Esophagus muscularis mucosa (tissue), 4 donors: Measurements from ENCODE around the gene TTC7B. TPM values are rescaled to one million over a fixed set of nuclear protein-coding genes. Genes with fewer than 3 reads are reported as not detected.

Source experiments
- DNase-seq: peaks from one replicate; pipeline ENCODE4 v3.0.0-alpha.2; 2017; ENCODE audit errors: extremely low spot score
- H3K27ac ChIP-seq, 4 donors: fragments of 200-600 bp; sonication (generic); replicated peaks in 1 of 4; 1 replicate in 3 of 4; 2 replicates in 1 of 4; pipeline ENCODE4 v1.5.1; 2016 to 2019; ENCODE audit warnings: mild to moderate bottlenecking in 1 of 4
- H3K27me3 ChIP-seq, 4 donors: fragments of 200-600 bp; sonication (generic); one replicate each; pipeline versions ENCODE4 v1.5.1 to v1.6.0; 2016 to 2019
- H3K36me3 ChIP-seq, 4 donors: fragments of 200-600 bp; sonication (generic); one replicate each; pipeline ENCODE4 v1.5.1; 2016 to 2019
- H3K4me1 ChIP-seq, 4 donors: fragments of 200-600 bp; sonication (generic); one replicate each; pipeline ENCODE4 v1.5.1; 2016 to 2019
- H3K4me3 ChIP-seq, 4 donors: fragments of 200-600 bp; sonication (generic); 1 replicate in 2 of 4; 2 replicates in 2 of 4; pipeline ENCODE4 v1.5.1; 2016 to 2019; ENCODE audit warnings: mild to moderate bottlenecking in 4 of 4, moderate library complexity in 1 of 4
- H3K9me3 ChIP-seq, 4 donors: fragments of 200-600 bp; sonication (generic); 1 replicate in 3 of 4; 2 replicates in 1 of 4; pipeline ENCODE4 v1.5.1; 2016 to 2019
- CTCF ChIP-seq, 3 experiments: fragments of 200-600 bp in 2 of 3; fragments of 450-650 bp in 1 of 3; sonication (generic) in 2 of 3; IDR thresholded peaks; one replicate each; pipeline ENCODE4 v1.5.1; 2017 to 2019; ENCODE audit warnings: antibody characterized with exemption in 3 of 3, mild to moderate bottlenecking in 2 of 3, moderate library complexity in 1 of 3
- EP300 ChIP-seq: sonication (generic); formaldehyde crosslinking; IDR thresholded peaks from one replicate; pipeline ENCODE4 v1.6.1; 2017; ENCODE audit warnings: antibody characterized with exemption
- POLR2A ChIP-seq: fragments of 450-650 bp; IDR thresholded peaks from one replicate; pipeline ENCODE4 v1.6.1; 2017; ENCODE audit warnings: antibody characterized with exemption, moderate library complexity, mild to moderate bottlenecking, low read depth
- POLR2AphosphoS5 ChIP-seq, 2 donors: sonication (generic); formaldehyde crosslinking; IDR thresholded peaks; one replicate each; pipeline ENCODE4 v1.6.1; 2017; ENCODE audit warnings: antibody characterized with exemption in 2 of 2
- WGBS: methylation state at CpG from one replicate; pipeline ENCODE4 v1.1.5; 2018; 5-methylcytosine and 5-hydroxymethylcytosine counted together
- intact Hi-C: fragments of 100-400 bp; cut with DNase I; formaldehyde crosslinking; loops from one replicate; pipeline ENCODE4 v1.15.1; 2023
- total RNA-seq, 4 donors: library from RNA; depleted of rRNA; stranded (reverse); fragments of >200 nt; gene quantifications; one replicate each; pipeline versions ENCODE4 v1.1.0 to v1.2.1, GENCODE V29; 2016

The TTC7B gene
- total RNA-seq, 4 donors from 2014 or later = 54.4 to 148 (median 113) TPM

DNA sequence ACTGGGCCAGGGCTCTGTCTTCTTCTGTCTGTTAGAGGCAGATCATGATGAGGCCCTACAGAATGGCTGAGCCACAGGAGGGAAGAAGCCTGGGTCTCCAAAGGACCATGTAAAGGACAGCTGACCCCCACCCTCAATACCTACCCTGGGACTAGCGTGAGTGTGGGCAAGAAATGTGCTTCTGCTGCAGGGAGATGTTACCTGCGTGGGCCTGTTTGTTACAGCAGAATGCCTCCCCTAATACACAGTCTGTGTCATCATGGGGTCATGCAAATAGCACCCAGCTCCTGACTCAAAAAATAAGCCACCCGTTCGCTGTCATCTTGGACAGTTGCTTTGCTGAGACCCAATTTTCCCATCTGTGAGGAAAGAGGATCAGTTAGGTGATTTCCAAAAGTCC lies 328.8 kb downstream of the TTC7B start:
- H3K4me1 ChIP-seq = peaks cover 20 to 32% (median 24%) of the 10 kb centered on the region in 4 donors
- H3K36me3 ChIP-seq = no peaks in the 10 kb centered on the region
- no peak for DNase-seq
- no peak overlapping the region for H3K4me3 ChIP-seq
- H3K27ac ChIP-seq = no peak overlapping the region
- WGBS = 97% methylated on average over 4 of the region's 4 CpGs
- H3K9me3 ChIP-seq = no peaks in the 10 kb centered on the region
- TF ChIP-seq POLR2A (no peak), POLR2AphosphoS5 (IDR thresholded peaks at IDR 0.05) (no peak)
- intact Hi-C loops = no loop called here
- no peaks in the 10 kb centered on the region for H3K27me3 ChIP-seq

GRCh38 chr14:90487031-90487430 lies 329.2 kb downstream of the TTC7B start:
- no peak overlapping the region for H3K27ac ChIP-seq
- WGBS = 63% methylated on average over 4 of the region's 4 CpGs
- no peak overlapping the region for H3K4me3 ChIP-seq
- H3K4me1 ChIP-seq = peaks cover 17 to 29% (median 21%) of the 10 kb centered on the region in 4 donors
- no peak for TF ChIP-seq CTCF (IDR thresholded peaks at IDR 0.05)
- TF ChIP-seq POLR2AphosphoS5 (IDR thresholded peaks at IDR 0.05) = no peak
- TF ChIP-seq POLR2A = no peak
- TF ChIP-seq EP300 = no peak
- no peaks in the 10 kb centered on the region for H3K36me3 ChIP-seq
- DNase-seq = no peak
- intact Hi-C loops = no loop called here
- H3K27me3 ChIP-seq = no peaks in the 10 kb centered on the region
- H3K9me3 ChIP-seq = peaks cover 0 to under 1% (median 0%) of the 10 kb centered on the region in 4 donors

DNA sequence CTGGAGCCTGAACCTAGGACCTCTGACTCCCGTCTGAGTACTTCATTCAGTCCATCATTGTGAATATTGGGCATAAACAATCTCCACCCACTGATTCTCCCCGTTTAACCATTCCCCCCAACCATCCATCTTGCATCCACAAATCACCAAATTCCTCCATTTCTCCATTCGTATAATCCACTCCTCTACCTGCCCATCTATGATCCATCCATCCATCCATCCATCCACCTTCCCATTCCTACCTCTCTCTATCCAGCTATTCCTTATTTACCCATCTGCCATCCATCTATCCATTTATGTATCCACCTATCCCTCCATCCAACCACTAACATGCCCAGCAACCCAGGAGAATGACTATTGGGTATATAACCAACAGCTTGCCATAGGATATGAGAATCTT lies 331.9 kb downstream of the TTC7B start:
- H3K27me3 ChIP-seq = no peaks in the 10 kb centered on the region
- DNase-seq = no peak
- no peak overlapping the region for H3K4me3 ChIP-seq
- peaks cover 0 to 6% (median 4%) of the 10 kb centered on the region in 4 donors for H3K9me3 ChIP-seq
- WGBS = 84% methylated on average over 3 of the region's 3 CpGs
- H3K4me1 ChIP-seq = peaks cover 0 to 7% (median 2%) of the 10 kb centered on the region in 4 donors
- TF ChIP-seq POLR2A (no peak), EP300 (no peak), CTCF (IDR thresholded peaks at IDR 0.05) (no peak), POLR2AphosphoS5 (IDR thresholded peaks at IDR 0.05) (no peak)
- no peak overlapping the region for H3K27ac ChIP-seq
- H3K36me3 ChIP-seq = no peaks in the 10 kb centered on the region
- intact Hi-C loops = no loop called here

GRCh38 chr14:90483571-90483974 lies 332.7 kb downstream of the TTC7B start:
- 46% methylated on average over 11 of the region's 11 CpGs for WGBS
- no peak for DNase-seq
- Histone ChIP-seq H3K27ac (no peak overlapping the region), H3K36me3 (no peaks in the 10 kb centered on the region), H3K27me3 (no peaks in the 10 kb centered on the region), H3K9me3 (peaks cover 0 to 6% (median 4%) of the 10 kb centered on the region in 4 donors), H3K4me1 (peaks cover 0 to 7% (median 2%) of the 10 kb centered on the region in 4 donors), H3K4me3 (no peak overlapping the region)
- intact Hi-C loops = no loop called here
- TF ChIP-seq POLR2A = no peak
- no peak for TF ChIP-seq EP300

- peaks cover 0 to 6% (median 4%) of the 10 kb centered on the region in 4 donors for H3K9me3 ChIP-seq
- intact Hi-C loops = no loop called here
- H3K36me3 ChIP-seq = no peaks in the 10 kb centered on the region
- 71% methylated on average over 1 of the region's 2 CpGs for WGBS
- no peak for DNase-seq
- no peaks in the 10 kb centered on the region for H3K27me3 ChIP-seq
- TF ChIP-seq EP300 = no peak
- H3K27ac ChIP-seq = no peak overlapping the region
- no peak overlapping the region for H3K4me3 ChIP-seq
- peaks cover 0 to 7% (median 2%) of the 10 kb centered on the region in 4 donors for H3K4me1 ChIP-seq
These were observed 333.1 kb downstream of the TTC7B start for GRCh38 chr14:90483117-90483516.

GRCh38 chr14:90475298-90475697 lies 340.9 kb downstream of the TTC7B start:
- TF ChIP-seq CTCF (IDR thresholded peaks at IDR 0.05) (no peak), EP300 (no peak), POLR2A (no peak), POLR2AphosphoS5 (IDR thresholded peaks at IDR 0.05) (no peak)
- Histone ChIP-seq H3K27ac (no peak overlapping the region), H3K9me3 (peaks cover 0 to 4% (median 0%) of the 10 kb centered on the region in 4 donors), H3K36me3 (no peaks in the 10 kb centered on the region), H3K4me1 (no peaks in the 10 kb centered on the region), H3K27me3 (no peaks in the 10 kb centered on the region), H3K4me3 (no peak overlapping the region)
- WGBS = 76% methylated on average over 3 of the region's 3 CpGs
- DNase-seq = no peak
- intact Hi-C loops = no loop called here

Other genes with a start within 250 kb of the TTC7B start
- 10 to 100 TPM; 30.8 to 40.6 (median 35.0) TPM for gene RPS6KA5, start 244.2 kb upstream of the TTC7B start, total RNA-seq